ENCODE data around the gene C1orf159.
"Not testable (repeated sequence)": the region's sequence is repeated elsewhere in the genome, so short reads cannot be mapped to it uniquely, and the experiment has no call there.

C1orf159 gene

DNA sequence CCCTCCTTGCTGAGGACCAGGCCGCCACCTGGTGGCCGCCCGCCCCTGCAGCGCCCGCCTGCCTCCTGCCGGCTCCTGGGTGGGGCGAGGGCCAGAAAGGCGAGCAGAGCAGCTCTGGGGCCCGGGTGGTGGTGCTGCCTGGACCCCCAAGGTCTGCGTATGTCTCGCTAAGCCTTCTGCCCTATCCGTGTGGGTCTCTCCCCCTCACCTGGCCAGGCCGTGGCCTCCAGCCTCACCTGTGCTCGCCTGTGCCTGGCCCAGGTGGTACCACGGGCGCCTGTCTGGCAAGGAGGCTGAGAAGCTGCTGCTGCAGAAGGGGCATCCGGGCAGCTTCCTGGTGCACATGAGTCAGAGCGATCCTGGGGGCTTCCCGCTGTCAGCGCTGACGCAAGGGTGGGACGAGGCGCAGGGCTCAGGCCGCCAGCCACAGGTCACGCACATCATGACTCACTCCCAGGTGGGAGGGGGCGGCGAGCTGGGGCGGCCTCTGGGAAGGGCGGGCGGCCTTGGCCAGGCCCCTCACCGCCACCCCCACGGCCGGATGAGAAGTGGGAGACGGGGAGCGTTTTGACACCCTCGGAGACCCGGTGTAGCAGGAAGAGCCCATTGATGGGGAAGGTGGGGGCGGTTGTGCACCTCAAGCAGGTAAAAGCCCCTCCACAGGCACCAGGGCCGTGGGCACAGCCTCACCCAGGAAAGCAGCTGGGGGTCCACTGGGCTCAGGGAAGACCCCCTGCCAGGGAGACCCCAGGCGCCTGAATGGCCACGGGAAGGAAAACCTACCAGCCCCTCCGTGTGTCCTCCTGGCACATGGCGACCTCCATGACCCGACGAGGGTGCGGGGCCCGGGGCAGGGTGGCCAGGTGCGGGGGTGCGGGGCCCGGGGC lies 51.7 kb downstream of the C1orf159 start:
- DNase-seq = peak; percentile 1

DNA sequence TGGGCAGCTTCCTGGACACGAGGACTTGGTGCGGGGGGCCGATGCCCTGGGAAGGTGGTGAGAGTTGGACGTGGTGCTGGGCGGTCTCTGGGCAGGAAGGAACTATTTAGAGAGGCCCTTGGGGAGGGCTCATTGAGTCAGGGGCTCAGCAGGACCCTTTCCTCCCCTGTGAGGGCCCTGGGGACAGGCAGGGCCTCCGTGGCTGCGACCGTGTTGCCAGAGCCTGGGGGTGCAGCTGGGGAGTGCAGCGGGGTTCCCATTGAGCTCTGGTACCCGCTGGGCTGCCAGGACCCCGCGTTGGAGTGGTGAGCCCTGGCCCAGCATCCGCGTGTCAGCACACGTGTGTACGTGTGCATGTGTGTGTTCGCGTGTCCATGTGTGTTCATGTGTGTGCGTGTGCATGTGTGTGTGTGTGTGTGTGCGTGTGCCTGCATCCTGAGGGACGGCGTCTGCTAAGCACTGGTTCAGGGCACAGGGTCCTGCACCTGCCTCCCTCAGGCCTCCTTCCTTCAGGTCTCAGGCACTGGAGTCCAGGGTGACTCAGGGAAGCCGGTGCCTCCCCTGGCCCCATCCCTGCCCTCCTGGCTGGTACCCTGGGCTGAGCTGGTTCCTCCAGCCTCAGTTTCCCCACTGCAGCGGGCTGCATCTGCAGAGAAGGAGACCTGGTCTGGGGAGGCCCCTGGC lies 52.5 kb downstream of the C1orf159 start:
- no peak for DNase-seq

DNA sequence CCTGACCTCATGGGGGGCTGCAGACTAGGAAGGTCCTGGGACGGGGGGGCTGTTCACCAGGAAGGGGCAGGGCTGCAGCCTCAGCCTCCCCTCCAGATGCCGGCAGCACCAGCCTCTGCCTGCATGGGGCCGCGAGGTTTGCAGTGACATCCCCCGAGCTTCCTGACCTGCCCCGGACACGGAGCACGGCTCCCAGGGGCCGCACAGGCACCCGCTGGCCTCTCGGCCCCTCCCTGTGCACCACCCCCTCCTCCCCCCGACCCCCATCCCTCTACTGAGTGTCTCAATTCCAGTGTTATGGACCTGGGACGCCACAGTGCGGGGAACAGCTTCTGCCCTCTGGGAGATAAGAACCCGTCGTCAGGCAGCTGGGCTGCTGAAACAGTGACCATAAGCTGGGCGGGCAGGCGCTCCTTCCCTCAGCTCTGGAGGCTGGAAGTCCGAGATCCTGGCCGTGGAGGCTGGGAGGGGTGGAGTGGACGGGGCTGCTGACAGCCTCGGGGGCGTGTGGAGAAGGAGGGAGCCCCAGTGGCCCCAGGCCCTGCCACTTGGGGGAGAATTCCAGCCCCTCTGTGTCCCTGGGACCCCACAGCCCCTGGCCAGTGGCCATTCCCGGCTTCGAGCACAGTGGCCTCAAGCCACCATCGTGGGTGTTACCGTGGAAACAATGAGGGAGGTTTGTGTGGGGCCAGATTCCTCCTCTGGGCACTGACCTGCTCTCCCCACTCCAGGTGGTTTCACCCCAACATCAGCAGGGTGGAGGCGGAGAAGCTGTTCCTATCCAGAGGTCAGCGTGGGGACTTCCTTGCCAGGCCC lies 53.3 kb downstream of the C1orf159 start:
- DNase-seq = no peak

DNA sequence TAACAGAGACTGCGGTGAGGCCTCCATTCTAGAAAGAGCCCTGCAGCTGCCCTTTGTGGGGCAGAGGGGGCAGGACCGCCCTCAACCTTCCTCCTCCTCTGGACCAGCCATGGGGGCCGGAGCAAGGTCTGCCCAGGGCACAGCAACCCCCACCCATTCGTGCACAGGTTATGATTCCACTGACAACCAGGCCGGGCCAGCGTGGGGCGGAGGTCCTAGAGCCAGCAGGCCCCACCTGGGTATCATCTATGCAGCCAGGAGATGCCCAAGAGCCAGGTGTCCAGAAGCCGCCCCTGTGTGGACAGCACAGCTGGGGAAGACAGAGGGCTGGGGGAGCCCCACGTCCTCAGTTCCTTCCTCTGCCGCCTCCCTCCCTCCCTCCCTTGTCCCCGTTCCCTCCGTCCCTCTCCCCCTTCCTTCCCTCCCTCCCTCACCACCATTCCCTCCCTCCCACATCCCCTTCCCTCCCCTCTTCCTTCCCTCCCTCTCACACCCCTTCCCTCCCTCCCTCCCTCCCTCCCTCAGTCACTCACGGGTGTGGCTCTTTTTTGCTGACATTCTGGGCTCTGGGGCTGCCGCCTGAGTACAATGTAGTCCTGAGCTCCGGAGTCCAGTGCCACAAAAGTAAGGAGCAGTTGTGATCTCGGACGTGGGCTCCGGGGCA lies 54.1 kb downstream of the C1orf159 start:
- no peak for DNase-seq

DNA sequence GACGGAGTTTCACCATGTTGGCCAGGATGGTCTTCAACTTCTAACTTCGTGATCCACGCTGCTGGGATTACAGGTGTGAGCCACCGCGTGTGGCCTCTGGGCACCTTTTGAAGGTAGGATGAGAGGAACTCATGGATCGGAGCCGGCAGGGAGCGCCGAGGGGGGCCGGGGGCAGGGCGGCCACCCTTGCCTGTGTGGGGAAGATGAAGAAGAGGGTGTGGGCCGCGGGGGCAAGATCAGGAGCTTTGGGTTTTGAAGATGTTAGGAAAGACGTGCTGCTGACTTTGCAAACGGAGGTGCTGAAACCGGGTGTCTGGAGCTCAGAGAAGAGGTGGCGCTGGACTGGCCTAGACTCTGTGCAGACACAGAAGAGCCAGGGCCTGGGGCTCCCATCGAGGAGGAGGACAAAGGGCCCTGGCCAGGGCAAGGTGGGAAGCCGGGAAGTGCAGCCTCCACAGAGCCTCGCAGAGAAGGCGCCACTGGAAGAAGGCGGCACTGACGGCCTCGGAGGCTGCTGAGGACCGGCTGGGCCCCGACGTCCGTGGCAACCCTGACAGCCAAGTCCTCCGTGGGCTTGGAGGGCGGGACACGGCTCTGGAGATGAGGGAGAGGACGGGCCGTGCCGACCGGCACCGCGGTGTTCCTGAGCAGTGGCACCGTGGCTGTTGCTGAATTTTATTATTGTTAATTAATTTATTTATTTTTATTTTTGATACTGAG lies 55.4 kb downstream of the C1orf159 start:
- no peak for DNase-seq

DNA sequence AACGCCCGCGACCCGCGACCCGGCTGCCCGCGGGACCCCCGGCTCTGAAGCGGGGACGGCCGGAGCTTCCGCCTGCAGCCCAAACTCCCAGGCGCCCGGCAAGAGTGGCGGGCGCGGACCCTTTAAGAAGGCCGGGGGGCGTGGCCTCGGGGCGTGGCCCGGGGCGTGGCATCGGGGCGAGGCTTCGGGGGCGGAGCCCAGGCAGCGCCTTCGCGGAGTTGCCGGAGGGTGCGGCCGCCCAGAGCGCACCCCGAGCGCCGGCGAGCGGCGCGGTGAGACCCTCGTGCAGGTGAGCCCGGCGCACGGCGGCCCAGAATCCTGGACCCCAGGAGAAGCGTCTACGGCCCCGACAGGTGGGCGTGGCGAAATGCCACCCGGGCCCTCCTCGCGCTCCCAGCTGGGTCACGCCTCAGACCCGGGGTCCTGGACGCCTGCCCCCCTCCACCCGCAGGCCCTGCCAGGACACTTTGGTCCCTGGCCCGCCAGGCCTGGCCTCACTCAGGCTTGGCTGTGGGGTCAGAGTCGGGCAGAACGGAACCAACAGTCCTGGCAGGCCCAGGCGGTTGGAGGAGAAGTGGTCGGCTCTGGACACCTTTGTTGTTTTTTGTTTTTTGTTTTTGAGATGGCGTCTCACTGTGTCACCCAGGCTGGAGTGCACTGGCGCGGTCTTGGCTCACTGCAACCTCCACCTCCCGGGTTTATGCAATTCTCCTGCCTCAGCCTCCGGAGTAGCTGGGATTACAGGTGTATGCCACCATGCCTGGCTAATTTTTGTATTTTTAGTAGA lies 56.2 kb downstream of the C1orf159 start:
- DNase-seq = peak; percentile 26

DNA sequence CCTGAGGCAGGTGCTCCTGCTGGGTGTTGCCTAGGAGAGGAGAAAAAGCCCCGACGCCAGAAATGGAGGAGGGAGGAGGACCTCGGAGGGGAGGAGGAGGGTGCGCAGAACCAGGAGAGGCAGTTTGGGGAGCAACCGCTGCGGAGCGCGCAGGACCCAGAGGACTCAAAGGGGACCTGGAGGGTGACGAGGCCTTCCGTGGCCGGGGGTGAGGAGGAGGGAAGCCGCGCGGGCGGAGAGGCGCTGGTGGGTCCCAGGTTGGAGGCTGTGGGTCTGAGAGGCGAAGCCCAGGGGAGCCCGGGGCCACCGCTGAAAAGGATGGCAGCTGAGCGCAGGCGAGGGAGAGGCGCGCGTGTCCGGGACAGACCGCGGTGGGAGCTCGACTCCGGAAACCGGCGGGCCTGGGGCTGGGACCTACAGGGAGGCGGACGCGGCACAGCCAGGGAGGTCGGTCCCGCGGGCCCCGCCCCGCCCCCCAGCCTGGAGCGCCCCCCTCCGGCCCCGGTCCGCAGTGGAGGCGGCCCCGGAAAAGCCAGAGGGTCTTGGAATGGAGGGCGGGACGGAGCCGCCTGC lies 56.9 kb downstream of the C1orf159 start:
- no peak for DNase-seq

DNA sequence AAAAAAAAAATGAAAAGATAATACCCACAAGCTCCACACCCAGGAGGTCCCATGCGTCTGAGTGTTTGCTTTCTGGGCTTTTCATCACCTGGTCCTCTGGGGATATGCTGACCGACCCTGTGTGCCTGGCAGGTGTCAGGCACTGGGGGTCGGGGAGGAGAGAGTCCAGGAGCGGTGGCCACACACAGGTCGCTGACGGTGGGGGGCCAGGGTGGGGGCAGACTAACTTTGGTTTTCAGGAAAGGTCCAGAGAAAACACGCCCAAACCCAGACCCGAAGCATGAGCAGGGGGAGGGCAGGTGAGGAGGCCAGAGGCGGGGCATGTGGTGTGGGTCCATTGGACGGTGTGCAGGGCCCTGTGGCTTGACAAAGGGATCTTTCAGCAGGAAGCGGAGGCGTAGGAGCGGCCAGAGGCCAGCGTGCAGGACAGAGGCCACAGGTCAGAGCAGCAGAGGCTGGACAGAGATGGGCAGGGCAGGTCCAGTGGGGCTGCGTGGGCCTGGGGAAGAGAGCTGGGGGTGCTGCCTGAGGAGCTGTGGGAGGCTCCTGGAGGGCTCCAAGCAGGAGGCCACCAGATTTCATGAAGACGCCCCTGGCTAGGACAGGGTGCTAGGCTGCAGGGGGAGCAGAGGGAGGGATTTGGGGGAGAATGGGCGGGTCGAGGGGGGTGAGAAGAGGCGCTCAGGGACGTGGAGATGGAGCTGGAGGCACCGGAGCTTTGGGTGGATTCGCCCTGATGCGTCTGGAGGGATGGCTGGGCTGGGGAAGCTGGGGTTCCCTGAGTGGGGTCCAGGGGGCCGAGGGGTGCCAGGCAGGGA lies 57.6 kb downstream of the C1orf159 start:
- DNase-seq = no peak

DNA sequence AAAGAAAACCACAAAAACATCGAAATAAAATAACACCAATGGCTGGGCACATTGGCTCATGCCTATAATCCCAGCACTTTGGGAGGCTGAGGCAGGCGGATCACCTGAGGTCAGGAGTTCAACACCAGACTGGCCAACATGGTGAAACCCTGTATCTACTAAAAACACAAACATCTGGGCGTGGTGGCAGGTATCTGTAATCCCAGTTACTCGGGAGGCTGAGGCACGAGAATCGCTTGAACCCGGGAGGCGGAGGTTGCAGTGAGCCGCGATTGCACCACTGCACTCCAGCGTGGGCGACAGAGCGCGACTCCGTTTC lies 58.2 kb downstream of the C1orf159 start:
- DNase-seq = not testable (repeated sequence)

DNA sequence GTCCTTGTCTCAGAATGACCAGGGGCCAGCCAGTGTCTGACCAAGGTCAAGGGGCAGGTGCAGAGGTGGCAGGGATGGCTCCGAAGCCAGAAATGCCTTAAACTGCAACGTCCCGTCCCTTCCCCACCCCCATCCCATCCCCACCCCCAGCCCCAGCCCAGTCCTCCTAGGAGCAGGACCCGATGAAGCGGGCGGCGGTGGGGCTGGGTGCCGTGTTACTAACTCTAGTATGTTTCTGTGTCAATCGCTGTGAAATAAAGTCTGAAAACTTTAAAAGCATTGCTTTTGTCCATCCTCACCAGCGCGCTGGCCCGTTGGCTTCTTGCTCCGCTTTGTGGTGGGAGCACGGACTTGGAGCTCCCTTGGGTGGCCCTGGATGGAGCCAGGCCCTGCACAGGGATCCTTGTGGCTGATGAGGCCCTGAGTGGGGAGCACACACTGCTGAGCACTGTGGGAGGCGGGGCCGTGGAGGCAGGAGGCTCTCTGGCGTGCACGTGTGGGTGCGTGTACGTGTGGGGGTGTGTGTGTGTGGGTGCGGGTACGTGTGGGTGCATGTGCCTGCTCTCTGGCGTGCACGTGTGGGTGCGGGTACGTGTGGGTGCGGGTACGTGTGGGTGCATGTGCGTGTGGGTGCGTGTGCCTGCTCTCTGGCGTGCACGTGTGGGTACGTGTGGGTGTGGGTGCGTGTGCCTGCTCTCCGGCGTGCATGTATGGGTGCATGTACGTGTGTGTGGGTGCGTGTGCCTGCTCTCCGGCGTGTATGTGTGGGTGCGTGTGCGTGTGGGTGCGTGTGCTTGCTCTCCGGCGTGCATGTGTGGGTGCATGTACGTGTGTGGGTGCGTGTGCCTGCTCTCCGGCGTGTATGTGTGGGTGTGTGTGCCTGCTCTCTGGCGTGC lies 59.8 kb downstream of the C1orf159 start:
- no peak for DNase-seq

DNA sequence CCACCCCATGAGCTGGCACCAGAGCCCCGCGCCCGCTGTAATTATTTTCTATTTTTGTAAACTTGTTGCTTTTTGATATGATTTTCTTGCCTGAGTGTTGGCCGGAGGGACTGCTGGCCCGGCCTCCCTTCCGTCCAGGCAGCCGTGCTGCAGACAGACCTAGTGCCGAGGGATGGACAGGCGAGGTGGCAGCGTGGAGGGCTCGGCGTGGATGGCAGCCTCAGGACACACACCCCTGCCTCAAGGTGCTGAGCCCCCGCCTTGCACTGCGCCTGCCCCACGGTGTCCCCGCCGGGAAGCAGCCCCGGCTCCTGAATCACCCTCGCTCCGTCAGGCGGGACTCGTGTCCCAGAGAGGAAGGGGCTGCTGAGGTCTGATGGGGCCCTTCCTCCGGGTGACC lies 60.9 kb downstream of the C1orf159 start:
- no peak for DNase-seq

DNA sequence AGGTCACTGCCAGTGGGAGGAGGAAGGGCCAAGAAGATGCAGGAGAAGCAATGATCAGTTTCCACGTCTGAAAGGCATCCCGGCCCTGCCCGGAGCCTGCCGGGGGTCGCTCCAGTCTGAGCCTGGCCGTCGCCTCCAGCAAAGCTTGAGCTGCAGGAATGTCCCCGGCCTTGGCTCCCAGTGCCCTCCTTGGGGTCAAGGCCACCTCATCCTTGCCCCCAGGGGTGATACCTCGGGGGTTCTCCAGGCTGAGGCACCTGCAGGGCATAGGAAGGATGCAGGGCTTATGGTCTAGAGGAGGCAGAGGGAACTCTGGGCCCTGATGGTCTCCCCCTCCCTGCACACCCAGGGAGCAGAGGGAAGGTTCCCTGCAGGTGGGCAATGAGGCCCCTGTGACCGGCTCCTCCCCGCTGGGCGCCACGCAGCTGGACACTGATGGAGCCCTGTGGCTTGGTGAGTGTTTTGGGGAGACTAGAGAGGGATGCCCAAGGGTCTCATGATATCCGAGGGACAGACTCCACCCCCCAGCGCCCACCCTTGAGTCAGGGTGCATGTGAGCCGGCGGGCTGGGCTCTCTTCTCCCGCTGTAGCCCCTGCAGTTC lies 61.7 kb downstream of the C1orf159 start:
- DNase-seq = no peak

DNA sequence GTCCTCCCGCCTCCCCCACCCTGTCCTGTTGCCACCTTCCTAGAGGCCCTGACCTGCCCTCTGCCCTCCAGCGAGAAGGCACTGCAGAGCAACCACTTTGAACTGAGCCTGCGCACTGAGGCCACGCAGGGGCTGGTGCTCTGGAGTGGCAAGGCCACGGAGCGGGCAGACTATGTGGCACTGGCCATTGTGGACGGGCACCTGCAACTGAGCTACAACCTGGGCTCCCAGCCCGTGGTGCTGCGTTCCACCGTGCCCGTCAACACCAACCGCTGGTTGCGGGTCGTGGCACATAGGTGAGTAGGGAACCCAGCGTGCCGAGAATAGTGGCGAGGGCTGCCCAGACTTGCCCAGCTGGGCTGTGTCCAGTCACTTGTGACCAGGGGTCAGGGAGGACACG lies 62.2 kb downstream of the C1orf159 start:
- DNase-seq = no peak

DNA sequence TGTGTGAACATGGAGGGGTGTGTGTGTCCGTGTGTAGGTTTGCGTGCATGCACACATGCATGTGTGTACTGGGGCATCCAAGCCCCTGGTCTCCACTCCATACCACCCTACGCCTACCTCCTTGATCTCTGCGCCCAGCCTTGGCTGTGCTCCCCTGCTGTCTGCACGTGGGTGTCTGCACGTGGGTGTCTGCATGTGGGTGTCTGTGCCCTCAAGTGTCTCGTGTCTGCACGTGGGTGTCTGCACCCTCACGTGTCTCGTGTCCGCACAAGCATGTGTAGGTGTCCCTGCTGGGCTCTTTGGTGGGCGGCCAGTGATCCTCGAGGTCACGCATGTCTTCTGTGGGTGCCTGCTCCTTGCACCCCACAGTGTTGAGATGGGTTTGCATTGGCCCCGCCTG lies 62.9 kb downstream of the C1orf159 start:
- DNase-seq = no peak

DNA sequence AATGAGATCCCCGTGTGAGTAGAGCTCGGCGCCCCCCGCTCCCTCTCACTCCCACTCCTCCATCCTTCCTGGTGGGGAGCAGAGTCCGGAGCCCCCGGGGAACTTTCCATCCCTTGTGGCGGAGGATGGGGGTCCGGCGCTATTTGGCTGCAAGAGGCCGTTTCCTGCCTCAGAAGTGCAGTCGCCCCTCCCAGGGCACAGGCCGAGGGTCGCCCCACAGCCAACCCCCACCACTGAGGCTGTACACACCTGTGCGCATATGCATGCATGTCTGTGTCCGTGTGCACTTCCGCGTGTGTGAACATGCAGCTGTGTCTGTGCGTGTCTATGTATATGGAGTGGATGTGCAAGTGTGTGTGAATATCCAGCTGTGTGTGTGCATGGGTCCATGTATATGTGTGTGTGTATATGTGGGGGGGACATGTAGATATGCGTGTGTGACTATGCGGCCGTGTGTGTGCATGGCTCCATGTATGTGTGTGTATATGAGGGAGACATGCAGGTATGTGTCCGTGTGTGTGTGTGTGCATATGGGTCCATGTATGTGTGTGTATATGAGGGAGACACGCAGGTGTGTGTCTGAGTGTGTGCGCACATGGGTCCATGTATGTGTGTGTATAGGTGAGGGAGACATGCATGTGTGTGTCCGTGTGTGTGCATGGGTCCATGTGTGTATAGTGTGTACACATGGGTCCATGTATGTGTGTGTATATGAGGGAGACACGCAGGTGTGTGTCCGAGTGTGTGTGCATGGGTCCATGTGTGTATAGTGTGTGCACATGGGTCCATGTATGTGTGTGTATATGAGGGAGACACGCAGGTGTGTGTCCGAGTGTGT lies 63.7 kb downstream of the C1orf159 start:
- DNase-seq = no peak

DNA sequence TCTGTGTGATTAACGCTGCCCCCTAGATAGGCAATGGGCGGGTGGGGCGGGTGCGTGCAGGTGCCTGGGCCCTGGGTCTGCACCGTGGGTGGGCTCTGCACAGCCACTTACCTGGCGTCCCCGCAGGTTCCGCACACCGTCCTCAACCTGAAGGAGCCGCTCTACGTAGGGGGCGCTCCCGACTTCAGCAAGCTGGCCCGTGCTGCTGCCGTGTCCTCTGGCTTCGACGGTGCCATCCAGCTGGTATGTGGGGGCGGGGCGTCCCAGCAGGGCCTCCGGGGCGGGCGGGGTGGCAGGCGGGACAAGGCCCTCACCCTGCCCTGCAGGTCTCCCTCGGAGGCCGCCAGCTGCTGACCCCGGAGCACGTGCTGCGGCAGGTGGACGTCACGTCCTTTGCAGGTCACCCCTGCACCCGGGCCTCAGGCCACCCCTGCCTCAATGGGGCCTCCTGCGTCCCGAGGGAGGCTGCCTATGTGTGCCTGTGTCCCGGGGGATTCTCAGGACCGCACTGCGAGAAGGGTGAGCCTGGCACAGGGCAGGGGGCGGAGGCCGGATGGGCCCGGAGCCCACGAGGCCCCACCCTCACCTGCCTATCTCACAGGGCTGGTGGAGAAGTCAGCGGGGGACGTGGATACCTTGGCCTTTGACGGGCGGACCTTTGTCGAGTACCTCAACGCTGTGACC lies 64.6 kb downstream of the C1orf159 start:
- DNase-seq = no peak

DNA sequence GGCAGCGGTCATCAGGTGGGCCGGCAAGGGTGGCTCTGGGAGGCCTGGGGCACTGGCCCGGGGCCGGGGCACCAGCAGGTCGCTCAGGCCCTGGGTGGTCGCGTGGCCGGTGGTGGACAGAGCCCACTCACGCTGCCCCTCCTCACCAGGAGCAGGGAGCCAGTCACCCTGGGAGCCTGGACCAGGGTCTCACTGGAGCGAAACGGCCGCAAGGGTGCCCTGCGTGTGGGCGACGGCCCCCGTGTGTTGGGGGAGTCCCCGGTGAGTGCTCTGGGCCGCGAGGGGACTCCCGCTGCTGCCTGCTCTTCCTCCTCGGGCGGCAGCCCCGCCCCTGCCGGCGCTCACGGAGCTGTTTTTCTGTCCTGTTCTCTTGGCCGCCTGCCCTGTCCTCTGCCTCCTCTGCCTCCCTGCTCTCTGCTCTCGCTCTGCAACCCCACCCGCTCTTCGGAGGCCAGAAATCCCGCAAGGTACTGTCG lies 65.3 kb downstream of the C1orf159 start:
- no peak for DNase-seq
